SH-SY5Y (cell line): ENCODE data around the gene KCTD16.

Experiments used
- GATA2 ChIP-seq: IDR thresholded peaks from 2 replicates; pipeline ENCODE4 v1.6.1; 2011; ENCODE audit warnings: mild to moderate bottlenecking, low read depth, low read length
- GATA3 ChIP-seq: IDR thresholded peaks from 2 replicates; pipeline ENCODE4 v1.6.1; 2011; ENCODE audit warnings: low read depth, mild to moderate bottlenecking, low read length, moderate library complexity

- no peak for TF ChIP-seq GATA3
- TF ChIP-seq GATA2, result no peak
Observed at GRCh38 chr5:144177548-144177947, 6.9 kb downstream of the KCTD16 start.
